Endothelial cell (in vitro differentiated cells): ENCODE results near the gene APBB1IP. TPM values are rescaled to one million over a fixed set of nuclear protein-coding genes. Genes with fewer than 3 reads are reported as not detected.

Source experiments
- DNase-seq: peaks from one replicate; pipeline ENCODE4 v3.0.0; 2021; ENCODE audit warnings: low spot score
- H3K27ac Mint-ChIP-seq: one replicate; pipeline ENCODE4 v1.8.0; 2021; ENCODE audit warnings: mixed read lengths, inconsistent platforms; ENCODE audit not compliant: unreplicated experiment
- H3K27me3 Mint-ChIP-seq: one replicate; pipeline ENCODE4 v1.8.0; 2021; ENCODE audit warnings: mild to moderate bottlenecking, moderate library complexity, mixed read lengths, inconsistent platforms; ENCODE audit not compliant: unreplicated experiment
- H3K36me3 Mint-ChIP-seq: one replicate; pipeline ENCODE4 v1.8.0; 2021; ENCODE audit warnings: mild to moderate bottlenecking, low read depth, mixed read lengths, inconsistent platforms; ENCODE audit not compliant: unreplicated experiment
- H3K4me1 Mint-ChIP-seq: one replicate; pipeline ENCODE4 v1.8.0; 2021; ENCODE audit warnings: mild to moderate bottlenecking, mixed read lengths, inconsistent platforms; ENCODE audit not compliant: unreplicated experiment
- H3K4me3 Mint-ChIP-seq: one replicate; pipeline ENCODE4 v1.8.0; 2021; ENCODE audit warnings: mild to moderate bottlenecking, mixed read lengths, inconsistent platforms; ENCODE audit not compliant: unreplicated experiment
- H3K9me3 Mint-ChIP-seq: one replicate; pipeline ENCODE4 v1.8.0; 2021; ENCODE audit warnings: mixed read lengths, inconsistent platforms; ENCODE audit not compliant: unreplicated experiment
- CTCF ChIP-seq: fragments of 200-600 bp; sonication (generic); IDR thresholded peaks from one replicate; pipeline ENCODE4 v1.5.0; 2021; ENCODE audit warnings: antibody characterized with exemption; ENCODE audit not compliant: unreplicated experiment
- total RNA-seq: library from RNA; stranded (reverse); fragmentation: NEBNext Ultra II Directional; extraction: Animal tissue kit (Norgen Biotek cat#: 25700); gene quantifications from one replicate; pipeline ENCODE4 v1.2.1, GENCODE V29; 2021; ENCODE audit not compliant: unreplicated experiment

The APBB1IP gene
- total RNA-seq, 1 donor from 2014 or later = not detected

- no peaks in the 10 kb centered on the region for H3K9me3 Mint-ChIP-seq
- H3K27me3 Mint-ChIP-seq = peaks cover 2% of the 10 kb centered on the region
- no peaks in the 10 kb centered on the region for H3K36me3 Mint-ChIP-seq
- H3K4me3 Mint-ChIP-seq = no peak overlapping the region
- TF ChIP-seq CTCF = no peak
- no peak overlapping the region for H3K27ac Mint-ChIP-seq
- no peaks in the 10 kb centered on the region for H3K4me1 Mint-ChIP-seq
- DNase-seq = no peak
Measured at GRCh38 chr10:26422977-26423376, 15.2 kb upstream of the APBB1IP start.

GRCh38 chr10:26423722-26424121, 14.4 kb upstream of the APBB1IP start:
- DNase-seq = no peak
- Mint-ChIP-seq H3K27ac (no peak overlapping the region), H3K36me3 (no peaks in the 10 kb centered on the region), H3K4me1 (no peaks in the 10 kb centered on the region), H3K27me3 (peaks cover 2% of the 10 kb centered on the region), H3K9me3 (no peaks in the 10 kb centered on the region), H3K4me3 (no peak overlapping the region)
- TF ChIP-seq CTCF = no peak

GRCh38 chr10:26430641-26431163, 7.4 kb upstream of the APBB1IP start:
- no peaks in the 10 kb centered on the region for H3K36me3 Mint-ChIP-seq
- no peak for TF ChIP-seq CTCF
- H3K9me3 Mint-ChIP-seq = no peaks in the 10 kb centered on the region
- H3K4me3 Mint-ChIP-seq = no peak overlapping the region
- DNase-seq = no peak
- no peaks in the 10 kb centered on the region for H3K4me1 Mint-ChIP-seq
- H3K27me3 Mint-ChIP-seq = peaks cover 2% of the 10 kb centered on the region
- H3K27ac Mint-ChIP-seq = no peak overlapping the region

- TF ChIP-seq CTCF = no peak
- Mint-ChIP-seq H3K27ac (no peak overlapping the region), H3K9me3 (no peaks in the 10 kb centered on the region), H3K36me3 (no peaks in the 10 kb centered on the region), H3K4me3 (no peak overlapping the region), H3K4me1 (no peaks in the 10 kb centered on the region), H3K27me3 (no peaks in the 10 kb centered on the region)
- no peak for DNase-seq
Measured at GRCh38 chr10:26432938-26433337, 5.2 kb upstream of the APBB1IP start.

GRCh38 chr10:26435852-26436251, 2.3 kb upstream of the APBB1IP start:
- Mint-ChIP-seq H3K4me3 (no peak overlapping the region), H3K27ac (no peak overlapping the region), H3K36me3 (no peaks in the 10 kb centered on the region), H3K27me3 (no peaks in the 10 kb centered on the region), H3K4me1 (peaks cover 6% of the 10 kb centered on the region), H3K9me3 (no peaks in the 10 kb centered on the region)
- TF ChIP-seq CTCF = no peak
- DNase-seq = no peak
